Activated CD8-positive, alpha-beta memory T cell treated with anti-CD3 and anti-CD28 coated beads for 48 hours (primary cell): ENCODE results near the gene SLC6A13.
A peak's percentile ranks its signal among the peaks of the same experiment; 100 is the strongest.

Experiments
- DNase-seq, 3 experiments: peaks; one replicate each; pipeline ENCODE4 v3.0.0-alpha.2; 2020; ENCODE audit warnings: low read depth in 2 of 3, low spot score in 2 of 3

SLC6A13 gene

GRCh38 chr12:234891-235415 is 27.7 kb downstream of the SLC6A13 start:
- no peak for DNase-seq

- no peak for DNase-seq
Measured at GRCh38 chr12:234019-234418, 28.6 kb downstream of the SLC6A13 start.

- DNase-seq: no peak
Measured at GRCh38 chr12:233615-233968, 29.0 kb downstream of the SLC6A13 start.

- DNase-seq: no peak
Measured at GRCh38 chr12:232731-233614, 29.7 kb downstream of the SLC6A13 start.

GRCh38 chr12:230925-231671 is 31.5 kb downstream of the SLC6A13 start:
- DNase-seq: no peak

- no peak for DNase-seq
Measured at GRCh38 chr12:229441-230191, 33.0 kb downstream of the SLC6A13 start.

GRCh38 chr12:228846-229200 is 33.8 kb downstream of the SLC6A13 start:
- DNase-seq: no peak

GRCh38 chr12:227923-228845 is 34.5 kb downstream of the SLC6A13 start:
- no peak for DNase-seq

GRCh38 chr12:227286-227915 is 35.2 kb downstream of the SLC6A13 start:
- DNase-seq: no peak

GRCh38 chr12:226401-226800 is 36.2 kb downstream of the SLC6A13 start:
- no peak for DNase-seq

- no peak for DNase-seq
Measured at GRCh38 chr12:225012-225411, 37.6 kb downstream of the SLC6A13 start.

GRCh38 chr12:224330-224729 is 38.3 kb downstream of the SLC6A13 start:
- DNase-seq: no peak

GRCh38 chr12:223841-224240 is 38.8 kb downstream of the SLC6A13 start:
- no peak for DNase-seq

- no peak for DNase-seq
Measured at GRCh38 chr12:221736-222135, 40.9 kb downstream of the SLC6A13 start.

- no peak for DNase-seq
Measured at GRCh38 chr12:220946-221550, 41.6 kb downstream of the SLC6A13 start.

- DNase-seq: no peak
Measured at GRCh38 chr12:220491-220890, 42.1 kb downstream of the SLC6A13 start.

GRCh38 chr12:219891-220352 is 42.7 kb downstream of the SLC6A13 start:
- peak; percentile 20 to 58 (median 40) for DNase-seq

- no peak for DNase-seq
Measured at GRCh38 chr12:218728-219590, 43.7 kb downstream of the SLC6A13 start.

- no peak for DNase-seq
Measured at GRCh38 chr12:218221-218620, 44.4 kb downstream of the SLC6A13 start.
